GM12873 (cell line): ENCODE results near the gene PTPRH.

Source experiments
- TF ChIP-seq, protein P1 (sequence below): IDR thresholded peaks from 2 replicates; pipeline ENCODE4 v1.5.1; 2012; ENCODE audit warnings: low read depth, mild to moderate bottlenecking, moderate library complexity, low read length, control low read depth; ENCODE audit not compliant: insufficient read depth; ENCODE audit errors: missing control alignments

Gene PTPRH

DNA sequence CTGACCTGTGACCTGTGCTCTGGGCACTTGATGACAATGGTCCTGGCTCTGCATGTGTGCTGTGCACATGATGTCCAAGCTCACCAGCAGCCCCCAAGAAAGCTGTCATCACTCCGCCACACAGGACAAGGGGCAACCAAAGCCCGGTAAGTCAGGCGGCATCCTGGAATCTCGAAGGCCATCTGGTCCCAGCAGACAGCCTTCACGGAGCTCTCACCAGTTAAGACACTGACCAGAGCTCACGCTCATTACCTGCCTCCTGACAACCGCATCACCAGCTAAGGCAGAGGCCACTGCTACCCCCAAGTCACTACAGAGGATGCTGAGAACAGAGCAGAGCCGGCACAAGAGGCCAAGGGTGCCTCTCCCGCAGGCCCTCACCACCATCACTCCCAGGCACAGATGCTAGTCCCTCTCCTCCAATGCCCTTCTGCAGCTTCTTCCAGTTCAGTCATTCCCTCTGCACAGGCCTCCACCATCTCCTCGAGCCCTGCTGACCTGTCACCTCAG is 38.9 kb upstream of the PTPRH start:
- TF ChIP-seq, protein P1, sequence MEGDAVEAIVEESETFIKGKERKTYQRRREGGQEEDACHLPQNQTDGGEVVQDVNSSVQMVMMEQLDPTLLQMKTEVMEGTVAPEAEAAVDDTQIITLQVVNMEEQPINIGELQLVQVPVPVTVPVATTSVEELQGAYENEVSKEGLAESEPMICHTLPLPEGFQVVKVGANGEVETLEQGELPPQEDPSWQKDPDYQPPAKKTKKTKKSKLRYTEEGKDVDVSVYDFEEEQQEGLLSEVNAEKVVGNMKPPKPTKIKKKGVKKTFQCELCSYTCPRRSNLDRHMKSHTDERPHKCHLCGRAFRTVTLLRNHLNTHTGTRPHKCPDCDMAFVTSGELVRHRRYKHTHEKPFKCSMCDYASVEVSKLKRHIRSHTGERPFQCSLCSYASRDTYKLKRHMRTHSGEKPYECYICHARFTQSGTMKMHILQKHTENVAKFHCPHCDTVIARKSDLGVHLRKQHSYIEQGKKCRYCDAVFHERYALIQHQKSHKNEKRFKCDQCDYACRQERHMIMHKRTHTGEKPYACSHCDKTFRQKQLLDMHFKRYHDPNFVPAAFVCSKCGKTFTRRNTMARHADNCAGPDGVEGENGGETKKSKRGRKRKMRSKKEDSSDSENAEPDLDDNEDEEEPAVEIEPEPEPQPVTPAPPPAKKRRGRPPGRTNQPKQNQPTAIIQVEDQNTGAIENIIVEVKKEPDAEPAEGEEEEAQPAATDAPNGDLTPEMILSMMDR = no peak

DNA sequence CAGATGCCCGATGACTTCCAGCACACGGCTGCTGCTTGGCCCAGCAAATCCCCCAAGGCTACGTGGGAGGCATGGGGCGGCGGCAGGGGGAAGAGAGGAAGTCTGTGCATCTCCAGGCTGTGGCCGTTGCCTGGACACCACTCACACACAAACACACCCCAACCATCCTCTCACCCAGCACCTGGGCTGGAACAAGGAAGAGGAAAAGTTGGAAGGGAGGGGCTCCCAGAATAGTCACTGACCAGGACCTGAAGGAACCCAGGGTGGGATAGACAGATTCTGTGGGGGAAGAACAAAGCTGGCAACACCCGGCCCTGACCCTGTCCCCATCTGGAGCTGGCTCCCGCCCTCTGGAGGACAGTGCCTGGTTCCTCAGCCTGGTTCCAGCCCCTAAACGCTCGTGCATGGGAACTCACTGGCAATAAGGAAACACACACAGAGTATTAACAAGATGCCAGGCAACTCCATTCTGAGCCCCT is 38.4 kb upstream of the PTPRH start:
- TF ChIP-seq, protein P1 = no peak

DNA sequence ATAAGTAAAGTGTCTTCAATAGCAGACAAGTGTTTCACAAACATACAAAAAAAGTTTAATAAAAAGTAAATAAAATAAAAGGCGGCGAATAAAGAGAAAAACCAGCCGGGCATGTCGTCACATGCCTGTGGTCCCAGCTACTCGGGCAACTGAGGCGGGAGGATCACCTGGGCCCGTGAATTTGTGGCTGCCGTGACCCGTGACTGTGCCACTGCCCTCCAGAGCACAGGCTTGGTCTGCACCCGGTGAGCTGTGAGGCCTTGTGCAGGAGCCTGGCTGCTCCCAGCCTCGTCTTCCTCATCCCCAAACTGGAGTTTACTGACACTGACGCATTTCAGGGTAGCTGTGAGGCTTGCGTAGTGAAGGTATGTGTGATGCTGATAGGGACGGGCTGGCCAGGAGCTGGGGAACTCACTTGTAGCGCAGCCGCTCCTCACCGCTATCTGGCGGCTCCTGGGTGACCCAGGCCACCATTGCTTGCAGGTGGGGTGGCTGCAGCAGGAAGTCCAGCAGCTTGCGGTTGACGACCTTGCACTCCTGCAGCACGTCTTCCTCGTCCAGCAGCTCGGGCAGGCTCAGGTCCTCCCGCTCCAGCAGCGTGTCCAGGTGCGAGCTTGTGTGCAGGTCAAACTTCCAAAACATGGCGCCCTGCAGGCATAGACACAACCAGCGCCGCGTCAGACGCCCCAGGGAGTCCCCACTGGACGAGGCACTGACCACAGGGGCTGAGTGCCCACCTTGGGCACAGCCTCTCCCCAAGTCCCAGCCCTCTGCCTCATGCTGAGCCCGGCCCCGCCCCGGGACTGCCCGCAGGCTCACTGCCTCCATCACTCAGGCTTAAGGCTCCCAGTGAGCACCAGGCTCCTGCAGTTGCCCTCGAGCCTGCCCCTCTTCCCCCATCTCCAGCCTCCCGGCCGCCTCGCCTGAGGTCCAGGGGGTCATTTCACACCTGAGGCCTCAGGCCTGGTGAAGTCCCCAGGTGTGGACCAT is 37.5 kb upstream of the PTPRH start:
- TF ChIP-seq, protein P1 = no peak

DNA sequence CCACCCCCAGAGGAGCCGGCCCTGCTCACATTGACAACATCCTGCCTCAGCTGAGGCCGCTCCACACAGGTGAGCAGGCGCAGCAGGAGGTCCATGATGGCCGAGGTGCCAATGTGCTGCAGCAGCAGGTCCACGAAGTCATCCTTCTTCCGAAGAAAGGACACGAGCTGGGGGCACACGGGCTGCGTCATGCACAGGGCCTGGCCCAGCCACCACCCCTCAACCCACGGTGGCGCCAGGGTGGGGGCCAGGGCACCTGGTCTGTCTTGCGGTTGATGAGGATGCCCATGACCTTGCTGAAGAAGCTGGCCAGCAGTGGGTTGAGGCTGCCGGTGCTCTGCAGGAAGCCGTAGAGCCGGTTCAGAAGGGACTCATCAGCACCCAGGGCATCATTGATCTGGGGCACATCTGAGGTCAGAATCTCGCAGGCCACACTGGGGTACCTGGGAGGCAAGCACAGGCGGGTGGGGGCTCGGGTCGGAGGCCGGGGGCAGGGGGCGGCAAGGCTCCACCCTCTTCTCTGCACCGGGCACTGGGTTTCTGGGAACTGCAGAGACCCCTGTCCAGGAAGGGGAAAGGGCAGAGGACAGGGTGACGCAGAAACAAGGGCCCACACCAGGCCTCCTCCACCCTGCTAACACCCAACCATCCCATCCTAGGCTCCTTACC is 36.1 kb upstream of the PTPRH start:
- TF ChIP-seq, protein P1 = no peak

DNA sequence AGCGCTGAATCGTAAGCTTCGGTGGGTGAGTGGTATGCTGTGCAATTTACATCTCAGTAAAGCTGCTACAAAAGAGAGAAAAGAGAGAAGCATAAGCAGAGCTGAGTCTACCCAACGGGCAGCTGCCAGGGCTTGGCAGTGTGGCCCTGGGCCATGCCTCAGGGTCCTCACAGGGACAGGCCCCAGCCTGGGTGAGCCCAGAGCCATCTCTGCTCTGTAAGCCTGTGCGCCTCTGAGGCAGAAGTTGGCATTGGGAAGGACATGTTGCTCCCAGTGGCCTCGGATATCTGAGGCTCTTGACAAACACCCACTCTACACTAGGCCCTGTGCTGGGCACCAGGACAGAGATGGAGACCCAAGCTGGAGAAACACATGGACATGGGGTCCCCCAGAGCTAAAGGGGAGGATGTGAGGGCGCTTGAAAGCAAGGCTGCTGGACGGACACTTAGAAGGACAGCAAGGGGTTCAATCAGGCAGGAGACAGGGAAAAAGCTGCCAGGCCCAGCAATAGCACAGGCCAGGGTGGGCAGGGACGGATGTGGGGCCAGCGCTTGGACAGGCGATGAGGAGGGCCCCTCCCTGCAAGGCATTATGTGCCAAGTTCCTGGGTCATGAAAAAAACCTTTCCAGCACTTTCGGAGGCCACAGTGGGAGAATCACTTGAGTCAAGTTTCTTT is 34.8 kb upstream of the PTPRH start:
- TF ChIP-seq, protein P1 = no peak

DNA sequence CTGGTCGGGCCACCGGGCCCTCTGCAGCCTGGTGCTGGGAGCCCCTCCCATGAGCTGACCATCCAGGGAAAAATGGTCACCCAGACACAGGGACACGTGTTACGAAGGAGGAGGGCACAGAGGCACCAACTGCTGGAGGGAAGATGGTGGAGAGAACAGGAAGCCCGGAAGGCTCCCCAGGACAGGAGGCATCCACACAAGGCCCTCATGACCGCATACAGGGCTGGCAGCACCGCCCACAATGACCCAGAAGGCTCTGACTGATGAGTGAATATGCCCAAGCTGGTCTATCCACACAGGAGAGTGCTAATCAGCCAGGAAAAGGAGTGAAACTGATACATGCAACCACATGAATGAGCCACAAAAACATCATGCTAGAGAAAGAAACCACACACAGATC is 33.2 kb upstream of the PTPRH start:
- TF ChIP-seq, protein P1 = no peak
